SU-DHL-6 (cell line): Measurements from ENCODE around the gene KRTAP10-8.

ENCODE experiments used
- EZH2phosphoT487 ChIP-seq: fragments of 200-600 bp; sonication (generic), shearing (Covaris generic); conservative IDR thresholded peaks from 2 replicates; pipeline ENCODE4 v1.6.1; 2018; ENCODE audit warnings: mild to moderate bottlenecking, antibody characterized with exemption, low read length, moderate library complexity, mixed read lengths
- TF ChIP-seq, protein P1 (sequence below): fragments of 200-600 bp; sonication (generic); IDR thresholded peaks from one replicate; pipeline ENCODE4 v1.5.1; 2017; ENCODE audit warnings: antibody characterized with exemption, mild to moderate bottlenecking, low read length, moderate library complexity; ENCODE audit not compliant: insufficient read depth, poor library complexity, severe bottlenecking

GRCh38 chr21:44639331-44639655 lies 27.4 kb downstream of the KRTAP10-8 start:
- TF ChIP-seq, protein P1, sequence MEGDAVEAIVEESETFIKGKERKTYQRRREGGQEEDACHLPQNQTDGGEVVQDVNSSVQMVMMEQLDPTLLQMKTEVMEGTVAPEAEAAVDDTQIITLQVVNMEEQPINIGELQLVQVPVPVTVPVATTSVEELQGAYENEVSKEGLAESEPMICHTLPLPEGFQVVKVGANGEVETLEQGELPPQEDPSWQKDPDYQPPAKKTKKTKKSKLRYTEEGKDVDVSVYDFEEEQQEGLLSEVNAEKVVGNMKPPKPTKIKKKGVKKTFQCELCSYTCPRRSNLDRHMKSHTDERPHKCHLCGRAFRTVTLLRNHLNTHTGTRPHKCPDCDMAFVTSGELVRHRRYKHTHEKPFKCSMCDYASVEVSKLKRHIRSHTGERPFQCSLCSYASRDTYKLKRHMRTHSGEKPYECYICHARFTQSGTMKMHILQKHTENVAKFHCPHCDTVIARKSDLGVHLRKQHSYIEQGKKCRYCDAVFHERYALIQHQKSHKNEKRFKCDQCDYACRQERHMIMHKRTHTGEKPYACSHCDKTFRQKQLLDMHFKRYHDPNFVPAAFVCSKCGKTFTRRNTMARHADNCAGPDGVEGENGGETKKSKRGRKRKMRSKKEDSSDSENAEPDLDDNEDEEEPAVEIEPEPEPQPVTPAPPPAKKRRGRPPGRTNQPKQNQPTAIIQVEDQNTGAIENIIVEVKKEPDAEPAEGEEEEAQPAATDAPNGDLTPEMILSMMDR: no peak
- no peak for TF ChIP-seq EZH2phosphoT487
